NCI-H2107 treated with DMSO at 0.1 percent for 48 hours (cell line): Measurements from ENCODE around the gene ADD1.
A peak's percentile ranks its signal among the peaks of the same experiment; 100 is the strongest.

ENCODE experiments used
- DNase-seq: peaks from one replicate; lab custom pipeline; 2025; ENCODE audit not compliant: unreplicated experiment; lab: John Stamatoyannopoulos, UW

Gene ADD1

DNA sequence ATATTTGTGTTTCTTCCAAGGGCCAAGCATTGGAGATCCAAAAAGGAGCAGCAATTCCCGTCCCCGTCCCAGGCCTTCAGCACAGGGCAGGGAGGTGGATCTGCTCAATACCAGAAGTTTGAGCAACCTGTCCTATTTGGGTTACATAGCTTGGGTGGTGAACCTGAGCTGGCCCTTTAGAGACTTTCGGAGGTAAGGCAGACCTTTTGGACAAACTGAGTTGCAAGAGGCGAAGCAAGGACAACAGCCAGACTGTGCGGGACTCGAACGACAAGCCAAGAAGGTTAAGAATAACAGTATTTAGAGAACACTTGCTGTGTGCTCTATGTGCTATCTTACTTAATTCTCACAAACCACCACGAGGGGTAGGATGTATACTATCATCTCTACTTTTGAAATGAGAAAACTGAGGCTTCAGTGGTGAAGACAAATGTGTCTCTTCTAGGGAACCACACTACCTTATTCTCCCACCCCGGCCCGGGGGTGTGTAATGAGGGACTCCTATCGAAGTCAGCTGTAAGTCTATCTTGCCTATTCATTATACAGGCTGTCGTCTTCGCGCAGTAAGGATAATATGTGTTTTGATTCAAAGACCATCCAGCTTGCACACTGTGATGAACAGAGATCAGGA, 118.3 kb downstream of the ADD1 start:
- DNase-seq: no peak

DNA sequence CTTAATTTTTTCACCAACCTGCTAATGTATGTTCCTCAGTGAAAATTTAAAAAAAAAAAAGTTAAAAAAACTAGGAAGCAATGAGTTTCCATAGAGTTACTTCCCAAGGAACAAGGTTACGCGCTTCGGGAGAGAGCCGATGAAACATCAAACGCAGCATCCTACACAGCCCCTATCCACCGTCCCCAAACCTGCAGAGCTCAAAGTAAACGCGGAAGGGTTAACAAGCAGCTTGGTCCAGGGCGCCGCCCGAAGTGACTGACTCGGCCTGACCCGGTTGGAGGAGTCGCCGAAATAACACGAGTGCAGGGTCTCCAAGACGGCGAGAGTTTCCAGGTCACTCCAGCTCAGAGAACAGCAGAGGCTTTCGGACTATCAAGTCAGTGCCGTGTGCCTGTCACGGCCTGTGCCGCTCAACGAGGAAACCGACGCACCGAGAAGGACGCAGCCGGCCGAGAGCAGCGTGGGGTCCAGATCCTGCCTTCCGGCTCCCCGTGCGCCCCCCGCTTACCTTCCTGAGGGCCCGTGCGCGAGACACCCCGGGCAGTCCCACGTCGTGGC, 119.0 kb downstream of the ADD1 start:
- DNase-seq: no peak

DNA sequence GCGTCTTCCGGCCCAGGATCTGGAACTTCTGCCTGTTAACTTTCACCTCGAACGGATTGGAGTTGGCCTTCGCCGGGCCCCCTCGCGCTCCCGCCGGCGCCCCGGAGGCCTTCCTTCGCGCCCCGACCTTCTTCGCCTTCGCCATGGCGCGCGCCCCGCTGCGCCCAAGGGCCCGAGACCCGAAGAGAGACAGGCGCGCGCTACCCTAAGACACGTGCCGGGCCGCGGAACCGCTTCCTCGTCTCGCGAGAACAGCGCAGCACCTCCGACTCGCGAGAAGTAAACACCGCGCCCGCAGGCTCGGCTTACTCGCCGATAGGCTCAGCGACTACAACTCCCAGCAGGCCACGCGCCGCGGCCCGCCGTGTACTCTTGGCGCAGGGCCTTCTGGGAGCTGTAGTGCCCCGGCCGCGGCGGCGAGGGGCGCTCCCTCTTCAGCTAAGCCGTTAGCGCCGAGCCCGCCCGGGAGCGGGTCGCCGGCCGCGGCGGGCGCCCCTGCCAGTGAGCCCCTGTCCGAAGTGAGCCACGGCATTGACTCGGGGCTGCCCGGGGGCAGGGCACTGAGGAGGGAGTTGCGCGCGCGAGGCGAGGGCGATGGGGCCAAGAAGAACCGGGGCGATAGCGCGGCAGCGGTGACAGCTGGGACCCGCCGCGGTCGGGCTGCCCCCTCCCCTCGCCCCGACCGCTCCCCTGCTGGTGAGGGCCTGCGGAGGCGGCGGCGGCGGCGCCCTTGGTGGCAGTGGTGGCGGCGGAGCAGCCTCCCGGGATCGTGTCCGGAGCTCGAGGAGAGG, 119.7 kb downstream of the ADD1 start, which contains the start of the genes GRK4 and NOP14:
TSS of gene GRK4 (plus strand) at position 397 of the 791 bp plus-strand sequence. CDS start 500 bp downstream, outside the sequence.
TSS of gene NOP14 (minus strand) at position 232 of the 791 bp plus-strand sequence. CDS start at position 145, 87 bp downstream.
- DNase-seq: peak; percentile 78

DNA sequence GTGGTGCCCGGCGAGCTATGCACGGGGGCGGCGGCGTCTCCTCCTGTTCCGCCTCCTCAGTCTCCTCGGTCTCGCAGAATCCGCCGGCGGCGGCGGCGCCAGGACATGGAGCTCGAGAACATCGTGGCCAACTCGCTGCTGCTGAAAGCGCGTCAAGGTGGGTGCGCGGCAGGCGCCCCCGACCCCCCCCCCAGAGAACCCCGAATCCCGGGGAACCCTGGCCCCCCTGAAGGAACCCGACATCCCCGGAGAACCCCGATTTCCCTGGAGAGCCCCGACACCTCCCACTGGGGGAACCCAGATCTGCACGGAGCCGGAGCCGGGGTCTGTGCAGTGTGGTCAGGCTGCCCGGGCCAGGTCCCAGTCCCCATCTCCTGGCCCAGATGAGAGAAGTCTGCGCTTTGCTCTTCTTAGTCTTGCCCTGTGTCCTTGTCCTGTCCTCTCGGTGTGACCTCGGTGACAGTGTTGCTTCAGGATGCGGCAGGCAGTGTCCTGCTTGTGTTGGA, 120.4 kb downstream of the ADD1 start:
- no peak for DNase-seq

DNA sequence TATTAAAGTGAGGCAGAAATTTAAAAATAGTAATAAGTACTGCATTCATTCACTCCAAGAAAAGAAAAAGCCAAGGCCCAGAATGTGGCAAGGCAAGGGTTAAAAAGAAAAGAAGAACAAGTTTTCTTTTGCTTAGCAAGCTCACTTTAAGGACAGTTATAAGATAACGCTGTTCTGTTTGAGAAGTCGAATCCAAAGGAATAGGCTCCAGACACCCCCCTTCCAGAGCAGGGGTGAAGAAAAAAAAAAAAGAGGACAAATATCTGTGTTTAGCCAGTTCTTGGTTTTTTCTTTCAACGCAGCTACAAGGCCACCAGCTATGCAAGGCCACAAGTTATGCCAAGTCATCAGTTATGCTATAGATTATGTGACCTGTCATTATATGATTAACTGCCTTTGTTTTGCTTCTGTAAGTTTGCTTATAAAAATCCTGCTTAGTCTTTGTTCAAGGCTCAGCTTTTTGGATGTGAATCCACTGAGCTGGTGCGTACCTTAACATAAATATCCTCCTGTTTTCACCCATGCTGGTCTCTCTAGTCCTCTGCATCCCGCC, 121.1 kb downstream of the ADD1 start:
- DNase-seq: no peak

DNA sequence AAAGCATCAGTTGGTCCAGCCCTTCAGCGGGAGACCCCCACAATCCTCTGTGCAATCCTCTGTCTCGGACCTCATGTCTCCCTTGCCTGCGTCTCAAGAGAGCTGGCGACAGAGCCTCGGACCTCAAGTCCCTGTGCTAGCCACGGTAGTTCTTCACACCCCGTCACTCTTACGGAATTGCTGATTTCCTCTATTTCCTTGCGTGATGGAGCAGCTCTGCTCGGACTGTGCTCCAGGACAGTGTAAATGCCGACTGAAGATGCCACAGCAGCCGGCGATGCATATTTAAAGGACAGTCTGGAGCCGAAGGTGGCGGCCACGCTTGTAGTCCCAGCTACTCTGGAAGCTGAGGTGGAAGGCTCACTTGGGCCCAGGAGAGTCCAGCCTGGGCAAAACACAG, 121.6 kb downstream of the ADD1 start:
- DNase-seq: no peak

DNA sequence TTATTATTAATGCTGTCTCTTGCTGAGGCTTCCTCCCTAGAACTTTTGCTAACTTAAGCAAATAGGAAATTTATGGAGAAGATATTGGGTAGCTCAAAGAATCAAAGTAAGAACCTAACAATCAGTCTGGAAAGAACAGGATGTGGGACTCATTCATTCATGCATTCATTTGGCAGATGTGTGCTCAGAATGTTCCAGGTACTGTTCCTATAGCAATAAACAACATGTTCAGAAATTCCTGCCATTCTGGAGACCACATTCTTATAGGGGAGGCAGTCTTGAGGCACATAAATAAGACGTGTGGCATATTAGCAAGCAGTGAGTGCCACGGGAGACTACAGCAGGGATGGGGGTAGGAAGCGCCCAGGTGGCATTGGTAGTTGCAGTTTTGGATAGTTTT, 124.7 kb downstream of the ADD1 start:
- DNase-seq: no peak

DNA sequence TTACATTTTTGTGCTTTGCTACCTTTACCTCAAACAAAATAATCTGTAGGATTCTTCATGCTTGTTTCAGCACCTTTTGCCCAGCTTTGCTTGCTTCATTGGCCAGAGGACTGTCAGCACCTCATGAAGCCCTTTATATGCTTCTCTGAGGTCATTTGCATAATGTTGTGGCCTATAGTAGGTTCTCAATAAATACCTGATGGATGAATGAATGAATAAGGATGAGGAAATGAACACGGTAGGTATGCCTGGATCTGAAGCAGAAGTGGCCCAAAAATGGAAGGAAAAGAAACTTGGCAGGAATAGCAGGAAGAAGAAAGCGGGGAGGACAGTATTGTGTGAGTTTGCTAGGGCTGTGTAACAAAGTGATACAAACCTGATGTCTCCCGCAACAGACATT, 127.6 kb downstream of the ADD1 start:
- DNase-seq: no peak

DNA sequence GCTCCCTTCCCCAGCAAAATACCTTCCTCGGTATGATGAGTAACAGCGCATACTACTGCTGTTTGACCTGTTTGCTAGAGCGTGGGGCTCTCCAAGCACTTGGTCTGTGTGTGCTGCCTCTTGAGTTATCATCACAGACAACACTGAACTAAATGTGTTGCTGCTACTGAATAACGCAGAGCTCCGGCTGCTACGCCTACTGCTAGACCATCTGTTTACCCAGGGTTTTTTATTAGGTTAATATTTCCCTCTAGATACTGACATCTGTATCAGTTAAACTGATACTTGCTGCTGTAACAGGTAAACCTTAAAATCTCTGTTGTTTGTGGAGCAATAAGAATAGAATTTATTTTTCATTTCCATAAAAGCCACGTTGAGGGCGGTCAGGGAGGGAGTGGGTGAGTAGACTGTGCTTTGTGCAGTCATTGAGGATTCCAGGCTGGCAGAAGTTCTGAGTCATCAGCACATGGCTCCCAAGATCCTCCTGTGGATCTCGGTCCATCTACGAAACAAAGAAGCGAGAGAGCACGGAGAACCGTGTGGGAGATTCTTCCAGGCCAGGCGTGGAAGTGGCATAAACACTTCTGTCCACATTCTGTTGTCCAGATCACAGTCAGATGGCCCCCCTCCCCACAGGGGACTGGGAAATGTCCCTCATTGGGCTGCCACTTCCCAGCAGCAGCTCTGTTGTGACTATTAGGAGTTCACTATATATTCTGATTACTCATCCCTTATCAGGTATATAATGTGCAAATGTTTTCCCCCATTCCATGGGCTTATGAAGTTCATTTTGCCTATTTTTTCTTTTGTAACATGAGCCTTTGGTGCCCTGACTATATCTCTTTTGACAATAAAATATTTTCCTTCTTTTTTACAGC, 133.8 kb downstream of the ADD1 start:
- no peak for DNase-seq
